Retinal pigment epithelial cell (primary cell): ENCODE data around the gene BFSP1.

Experiments
- DNase-seq: peaks from one replicate; pipeline ENCODE4 v3.0.0-alpha.2; 2010; ENCODE audit warnings: low read depth
- H3K4me3 ChIP-seq: 2 replicates; pipeline ENCODE4 v1.5.1; 2011; ENCODE audit warnings: mild to moderate bottlenecking, low read length, control low read depth, moderate library complexity
- CTCF ChIP-seq: conservative IDR thresholded peaks from 2 replicates; pipeline ENCODE4 v1.5.1; 2011; ENCODE audit warnings: low read depth, low read length, control low read depth, inconsistent platforms

The BFSP1 gene

GRCh38 chr20:17557675-17558006 lies 26.5 kb upstream of the BFSP1 start:
- no peak for TF ChIP-seq CTCF
- no peak for DNase-seq
- no peak overlapping the region for H3K4me3 ChIP-seq

- no peak for TF ChIP-seq CTCF
- no peak overlapping the region for H3K4me3 ChIP-seq
- DNase-seq: no peak
Measured at GRCh38 chr20:17556837-17557674, 25.9 kb upstream of the BFSP1 start.

- no peak for DNase-seq
- H3K4me3 ChIP-seq: no peak overlapping the region
- no peak for TF ChIP-seq CTCF
Measured at GRCh38 chr20:17555106-17555505, 23.9 kb upstream of the BFSP1 start.

GRCh38 chr20:17549131-17549530 lies 18.0 kb upstream of the BFSP1 start:
- H3K4me3 ChIP-seq: no peak overlapping the region
- no peak for TF ChIP-seq CTCF
- DNase-seq: no peak

GRCh38 chr20:17545127-17545526 lies 13.9 kb upstream of the BFSP1 start:
- TF ChIP-seq CTCF: no peak
- DNase-seq: no peak
- H3K4me3 ChIP-seq: no peak overlapping the region

GRCh38 chr20:17543531-17544131 lies 12.5 kb upstream of the BFSP1 start:
- TF ChIP-seq CTCF: no peak
- H3K4me3 ChIP-seq: no peak overlapping the region
- DNase-seq: no peak

- TF ChIP-seq CTCF: no peak
- no peak overlapping the region for H3K4me3 ChIP-seq
- no peak for DNase-seq
Measured at GRCh38 chr20:17542993-17543412, 11.8 kb upstream of the BFSP1 start.
